ENCODE data around the gene NELL1.

NELL1 gene

DNA sequence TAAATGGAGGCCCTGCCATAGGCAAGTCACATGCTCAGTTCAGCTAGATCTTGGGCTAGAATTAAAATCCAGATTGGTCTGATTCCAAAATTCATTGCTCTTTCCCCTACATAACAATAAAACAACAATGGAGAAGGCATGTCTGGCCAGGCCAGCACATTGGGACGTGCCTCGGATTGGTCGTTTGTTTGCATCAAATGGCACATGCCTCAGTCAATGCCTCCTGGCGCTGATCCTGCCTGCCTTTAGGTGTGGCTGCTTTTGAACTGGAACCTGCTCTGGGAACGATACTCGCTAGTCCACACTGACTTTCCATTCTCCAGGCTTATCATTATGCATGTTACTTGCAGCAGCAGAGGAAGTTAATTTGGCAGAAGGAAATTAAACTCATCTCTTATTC, 322.1 kb downstream of the NELL1 start:
- DNase-seq = no peak

GRCh38 chr11:21007297-21007696, 337.9 kb downstream of the NELL1 start:
- no peak for DNase-seq

GRCh38 chr11:21018248-21018647, 348.9 kb downstream of the NELL1 start:
- no peak for DNase-seq

GRCh38 chr11:21026685-21027084, 357.3 kb downstream of the NELL1 start:
- no peak for DNase-seq

DNA sequence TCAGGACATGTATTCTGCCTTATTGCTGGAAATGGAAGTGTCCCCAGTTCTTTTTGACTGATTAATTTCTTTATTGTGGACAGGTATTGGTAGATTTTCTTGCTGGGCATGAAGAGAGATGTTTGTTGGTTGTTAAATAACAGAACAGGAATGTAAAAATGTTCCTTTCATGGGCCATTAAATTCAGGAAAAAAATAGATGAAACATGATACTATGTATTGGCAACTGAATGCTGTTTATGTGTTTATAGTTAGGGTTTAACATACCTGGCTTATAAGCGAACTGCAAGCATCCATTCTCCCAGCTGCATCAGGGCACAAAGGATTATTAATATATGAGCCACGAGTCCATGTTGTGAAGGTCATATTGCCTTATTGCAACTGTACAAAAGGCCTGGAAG, 368.5 kb downstream of the NELL1 start:
- DNase-seq = no peak

DNA sequence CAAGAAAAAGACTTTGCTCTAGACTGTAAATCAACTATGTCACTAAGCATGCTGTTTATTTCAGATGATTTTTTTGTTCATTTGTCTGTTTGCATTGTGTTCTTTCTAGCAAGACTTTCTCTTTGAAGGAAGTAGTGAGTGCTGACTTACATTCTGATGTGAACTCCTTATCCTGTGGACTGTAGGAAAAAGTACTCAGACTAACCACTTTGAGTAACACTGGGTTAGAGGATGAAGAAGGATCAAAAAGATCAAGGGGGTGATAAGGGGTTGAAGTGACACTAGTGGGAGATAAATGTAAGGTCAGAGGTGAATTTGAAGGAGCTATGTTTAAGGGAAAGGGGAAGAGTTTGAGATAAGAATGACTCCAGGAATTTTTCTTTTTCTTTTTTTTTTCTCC, 369.4 kb downstream of the NELL1 start:
- no peak for DNase-seq

DNA sequence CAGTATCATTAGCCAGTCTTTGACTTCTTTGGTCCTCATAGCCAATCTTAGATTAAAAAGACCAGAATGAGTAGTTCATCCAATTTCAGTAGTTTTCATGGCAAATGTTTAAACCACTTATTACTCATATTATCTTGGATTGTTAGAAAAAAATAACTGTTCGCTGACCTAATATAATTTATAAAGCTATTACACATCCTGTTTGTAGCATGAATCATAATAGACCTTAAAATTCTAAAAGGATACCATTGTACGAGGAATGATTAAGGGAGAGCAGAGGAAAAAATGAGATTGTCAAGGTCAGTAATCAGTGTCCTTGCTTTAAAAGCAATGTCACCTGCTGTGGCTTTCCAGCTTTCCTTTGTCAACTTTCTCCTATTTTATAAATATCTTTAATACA, 371.2 kb downstream of the NELL1 start:
- DNase-seq = no peak

- no peak for DNase-seq
Measured at GRCh38 chr11:21048626-21049025, 379.2 kb downstream of the NELL1 start.

- DNase-seq = no peak
Measured at GRCh38 chr11:21053466-21053865, 384.1 kb downstream of the NELL1 start.

GRCh38 chr11:21056644-21057043, 387.3 kb downstream of the NELL1 start:
- no peak for DNase-seq

DNA sequence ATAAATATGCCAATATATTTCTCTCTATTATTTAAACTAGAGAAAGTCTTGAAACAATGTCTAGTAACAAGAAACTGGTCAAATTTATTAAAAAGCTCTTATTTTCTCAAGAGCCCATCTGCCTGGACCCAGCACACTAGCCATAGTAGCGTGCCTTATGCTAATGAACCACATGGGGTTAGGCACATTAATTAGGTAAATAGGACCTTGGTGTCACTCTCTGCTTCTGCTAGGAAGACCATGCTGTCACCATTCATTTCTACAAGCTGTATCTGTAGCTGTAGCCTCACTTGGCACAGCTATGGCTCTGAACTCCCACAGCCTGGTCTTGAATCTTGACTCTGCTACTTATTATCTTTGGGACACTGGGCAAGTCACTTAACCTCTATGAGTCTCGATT, 390.5 kb downstream of the NELL1 start:
- DNase-seq = no peak

- no peak for DNase-seq
Measured at GRCh38 chr11:21066030-21066429, 396.6 kb downstream of the NELL1 start.

DNA sequence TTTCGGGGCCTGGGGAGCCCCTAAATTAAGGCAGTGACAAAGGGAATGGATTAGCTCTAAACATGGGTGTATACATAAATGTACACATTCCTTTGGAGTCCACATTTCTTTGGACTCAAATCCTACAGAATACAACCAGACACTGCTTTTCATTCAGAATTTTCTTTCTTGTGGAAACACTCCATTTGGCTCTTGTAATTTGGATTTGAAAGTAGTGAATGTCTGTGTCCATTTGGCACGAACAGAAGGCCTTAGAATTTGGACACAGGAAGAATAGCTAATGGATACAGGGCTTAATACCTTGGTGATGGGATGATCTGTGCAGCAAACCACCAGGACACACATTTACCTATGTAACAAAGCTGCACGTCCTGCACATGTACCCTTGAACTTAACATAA, 399.5 kb downstream of the NELL1 start:
- no peak for DNase-seq

- no peak for DNase-seq
Measured at GRCh38 chr11:21069909-21070308, 400.5 kb downstream of the NELL1 start.

DNA sequence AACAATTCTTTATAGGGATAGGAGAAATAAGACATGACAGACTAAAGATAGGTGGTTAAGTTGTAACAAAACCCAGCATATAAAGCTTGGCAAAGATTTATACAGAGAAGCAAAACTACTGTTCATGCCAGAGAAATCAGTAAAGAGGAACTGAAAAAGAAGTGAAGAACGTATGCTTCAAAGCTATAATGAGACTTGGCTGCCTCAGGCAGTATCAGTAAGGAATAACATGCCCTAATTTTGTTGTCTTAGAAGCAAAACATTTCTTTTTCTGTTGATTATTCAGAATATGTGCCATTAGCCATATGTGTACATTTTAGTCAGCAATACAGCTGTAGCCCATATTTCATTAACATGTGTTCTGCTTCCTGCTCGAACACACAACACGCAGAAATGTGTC, 403.2 kb downstream of the NELL1 start:
- no peak for DNase-seq

DNA sequence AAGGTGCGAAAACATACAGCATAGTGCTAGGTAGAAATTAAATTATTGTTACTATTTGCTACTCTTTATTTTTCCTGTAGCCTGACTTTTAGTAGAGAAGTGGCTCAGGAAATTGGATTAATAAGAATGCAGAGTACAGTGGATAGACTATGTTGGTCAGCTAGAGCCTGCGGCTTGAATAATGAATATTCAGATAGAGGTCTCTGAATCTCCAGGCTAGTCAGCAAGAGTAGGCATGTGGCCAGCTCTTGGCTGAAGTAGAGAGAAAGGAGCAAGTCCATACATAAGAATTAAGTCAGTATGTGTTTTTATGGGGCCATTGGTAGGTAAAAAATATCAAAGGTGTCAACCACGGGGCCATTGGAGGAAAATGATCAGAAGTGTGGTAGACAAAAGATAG, 413.5 kb downstream of the NELL1 start:
- no peak for DNase-seq

DNA sequence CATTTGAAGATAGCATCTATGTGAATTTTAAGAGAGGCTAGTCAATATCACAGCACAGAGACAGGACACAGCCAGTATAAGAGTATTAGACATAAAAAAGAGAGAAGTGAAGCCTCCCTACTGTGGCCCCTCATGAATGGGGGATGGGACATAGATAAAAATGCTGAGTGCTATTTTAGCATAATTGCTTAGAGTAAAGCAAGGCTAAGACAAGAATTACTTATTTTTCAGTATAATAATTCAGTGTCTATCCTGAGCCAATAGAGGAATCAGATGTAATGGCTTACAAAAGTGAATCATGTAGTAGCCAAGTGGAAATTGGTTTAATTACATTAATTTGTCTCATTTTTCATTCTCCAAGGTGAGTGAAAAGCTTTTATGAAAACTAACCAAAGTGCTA, 419.5 kb downstream of the NELL1 start:
- DNase-seq = no peak

DNA sequence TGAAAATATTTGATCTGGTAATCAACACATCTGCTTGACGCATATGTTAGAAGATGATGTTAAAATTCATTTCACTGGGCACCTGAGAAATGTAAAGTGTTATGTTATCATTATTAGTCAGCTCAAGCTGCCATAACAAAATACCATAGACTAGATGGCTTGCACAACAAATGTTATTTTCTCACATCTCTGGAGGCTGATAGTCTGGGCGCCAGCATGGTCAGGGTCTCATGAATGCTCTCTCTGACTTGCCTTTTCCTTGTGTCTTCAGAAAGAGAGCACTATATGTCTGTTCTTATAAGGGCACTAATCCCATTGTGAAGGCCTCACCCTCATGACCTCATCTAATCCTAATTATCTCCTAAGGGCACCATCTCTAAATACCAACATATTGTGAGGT, 435.3 kb downstream of the NELL1 start:
- DNase-seq = no peak

DNA sequence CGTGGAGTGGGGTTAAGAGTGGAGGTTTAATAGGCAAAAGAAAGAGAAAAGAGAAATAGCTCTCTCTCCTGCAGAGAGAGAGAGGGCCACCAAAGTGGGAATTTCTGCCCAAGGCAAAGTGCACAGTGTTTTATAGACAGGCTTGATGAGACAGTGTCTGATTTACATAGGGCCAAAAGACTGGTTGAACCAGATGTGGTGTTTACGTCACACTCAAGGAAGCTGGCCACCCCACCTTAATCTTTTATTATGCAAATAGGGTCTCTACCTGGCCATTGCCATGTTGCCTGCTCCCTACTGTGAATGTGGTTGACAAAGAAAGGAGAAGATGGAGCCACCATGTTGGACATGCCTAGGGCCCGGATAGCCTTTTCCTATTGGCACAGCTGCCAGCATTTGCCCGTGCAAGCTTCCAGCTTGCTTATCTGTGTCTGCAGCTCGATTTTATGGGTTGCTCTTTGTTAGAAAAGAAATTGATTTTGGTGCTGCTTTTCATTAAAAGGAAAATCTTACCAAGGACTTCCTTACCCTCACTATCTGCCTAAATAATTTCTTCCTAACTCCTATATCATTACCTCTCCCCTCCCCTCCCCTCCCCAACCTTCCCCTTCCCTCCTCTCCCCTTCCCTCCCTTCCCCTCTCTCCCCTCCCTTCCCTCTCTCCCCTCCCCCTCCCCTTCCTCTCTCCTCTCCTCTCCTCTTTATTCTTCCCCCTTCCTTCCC, 436.0 kb downstream of the NELL1 start:
- no peak for DNase-seq

GRCh38 chr11:21109341-21109740, 440.0 kb downstream of the NELL1 start:
- DNase-seq = no peak

DNA sequence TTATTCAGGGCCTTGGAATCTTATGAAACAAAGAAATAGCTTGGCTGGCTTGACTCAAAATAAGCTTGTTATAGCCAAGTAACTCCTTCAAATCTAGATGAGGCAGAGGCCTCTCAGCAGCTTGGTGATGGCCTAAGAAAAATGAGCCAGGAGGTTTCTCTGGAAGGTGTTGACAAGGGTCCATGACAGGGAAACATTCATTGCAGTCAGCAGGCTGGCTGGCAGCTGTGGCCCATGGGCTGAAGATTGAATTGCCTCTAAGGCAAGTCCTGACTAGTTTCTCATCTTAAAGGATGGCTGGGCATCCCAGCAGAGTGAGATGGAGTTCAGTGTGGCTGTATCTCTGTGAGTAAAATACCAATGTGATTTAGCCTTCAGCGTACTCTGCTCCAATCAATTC, 441.0 kb downstream of the NELL1 start:
- no peak for DNase-seq

- DNase-seq = no peak
Measured at GRCh38 chr11:21113876-21114275, 444.5 kb downstream of the NELL1 start.

- no peak for DNase-seq
Measured at GRCh38 chr11:21116009-21116408, 446.6 kb downstream of the NELL1 start.

DNA sequence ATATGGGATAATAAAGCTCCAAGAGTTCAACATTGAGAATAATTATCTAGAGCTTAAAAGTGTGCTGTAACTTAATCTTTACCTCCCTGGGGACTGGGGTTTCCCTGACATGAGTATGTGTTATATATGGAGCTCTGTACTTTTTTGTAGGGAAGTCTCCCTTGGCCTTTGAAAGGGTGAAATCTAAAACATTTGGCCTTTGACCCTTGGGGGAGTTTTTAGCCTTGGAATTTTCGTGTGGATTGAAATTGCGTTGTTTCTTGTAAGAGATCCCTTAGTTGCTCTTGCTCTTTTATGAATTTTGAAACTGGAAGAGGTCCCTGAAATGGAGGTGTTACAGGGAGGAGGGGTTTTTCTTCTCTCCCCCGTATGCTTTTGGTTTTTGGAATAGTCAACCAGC, 450.0 kb downstream of the NELL1 start:
- DNase-seq = no peak

GRCh38 chr11:21121991-21122390, 452.6 kb downstream of the NELL1 start:
- DNase-seq = no peak

GRCh38 chr11:21122523-21122922, 453.1 kb downstream of the NELL1 start:
- DNase-seq = no peak

Data from NCI-H2171 (cell line).